IPS-11a (cell line): ENCODE data around the gene SMTNL1.

Experiments used
- H3K4me3 ChIP-seq: one replicate; pipeline ENCODE4 v1.5.1; 2013; ENCODE audit warnings: low read depth, low read length, control low read depth

SMTNL1 gene

DNA sequence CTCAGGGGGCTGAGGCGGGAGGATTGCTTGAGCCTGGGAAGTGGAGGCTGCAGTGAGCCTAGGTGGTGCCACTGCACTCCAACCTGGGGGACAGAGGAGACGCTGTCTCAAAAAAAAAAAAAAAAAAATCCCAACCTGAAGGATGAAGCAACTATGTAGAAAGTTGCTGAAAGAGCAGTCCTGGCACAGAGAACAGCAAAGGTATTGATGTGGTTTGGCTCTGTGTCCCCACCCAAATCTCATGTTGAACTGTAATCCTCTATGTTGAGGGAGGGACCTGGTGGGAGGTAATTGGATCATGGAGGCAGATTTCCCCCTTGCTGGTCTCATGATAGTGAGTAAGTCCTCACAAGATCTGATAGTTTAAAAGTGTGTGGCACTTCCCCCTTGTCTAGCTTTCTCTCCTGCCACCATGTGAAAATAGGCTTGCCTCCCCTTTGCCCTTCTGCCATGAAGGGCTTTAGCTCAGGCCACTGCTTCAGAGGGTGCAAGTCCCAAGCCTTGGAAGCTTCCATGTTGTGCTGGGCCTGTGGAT, 49.4 kb downstream of the SMTNL1 start:
- no peak overlapping the region for H3K4me3 ChIP-seq

- H3K4me3 ChIP-seq, result no peak overlapping the region
Measured at GRCh38 chr11:57588046-57588710, 50.8 kb downstream of the SMTNL1 start.

GRCh38 chr11:57596266-57596885, 59.0 kb downstream of the SMTNL1 start:
- H3K4me3 ChIP-seq, result no peak overlapping the region

DNA sequence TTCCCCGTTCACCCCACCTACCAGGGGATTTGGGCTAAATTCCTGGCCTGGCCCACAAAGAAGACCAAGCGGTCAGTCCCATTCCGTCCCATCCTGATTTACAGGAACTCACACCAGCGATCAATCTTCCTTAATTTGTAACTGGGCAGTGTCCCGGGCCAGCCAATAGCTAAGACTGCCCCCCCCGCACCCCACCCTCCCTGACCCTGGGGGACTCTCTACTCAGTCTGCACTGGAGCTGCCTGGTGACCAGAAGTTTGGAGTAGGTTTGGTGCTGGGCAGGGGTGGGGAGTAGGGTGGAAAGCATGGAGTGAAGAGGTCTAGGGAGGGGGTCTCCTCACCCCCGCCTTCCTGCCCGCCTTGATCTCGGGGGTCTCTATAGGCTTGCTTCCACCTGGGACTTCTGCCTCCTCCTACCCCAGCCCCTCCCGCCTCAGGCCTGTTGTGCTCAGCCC, 60.1 kb downstream of the SMTNL1 start, which contains the start of gene SERPING1:
Gene SERPING1 (plus strand): TSS at position 225 of the 455 bp plus-strand sequence. CDS start 586 bp downstream, outside the sequence.
- peak within 1 kb of the TSS; percentile 38 for H3K4me3 ChIP-seq

- H3K4me3 ChIP-seq, result peak overlapping the region; percentile 38
Measured at GRCh38 chr11:57597916-57598830, 60.8 kb downstream of the SMTNL1 start.

DNA sequence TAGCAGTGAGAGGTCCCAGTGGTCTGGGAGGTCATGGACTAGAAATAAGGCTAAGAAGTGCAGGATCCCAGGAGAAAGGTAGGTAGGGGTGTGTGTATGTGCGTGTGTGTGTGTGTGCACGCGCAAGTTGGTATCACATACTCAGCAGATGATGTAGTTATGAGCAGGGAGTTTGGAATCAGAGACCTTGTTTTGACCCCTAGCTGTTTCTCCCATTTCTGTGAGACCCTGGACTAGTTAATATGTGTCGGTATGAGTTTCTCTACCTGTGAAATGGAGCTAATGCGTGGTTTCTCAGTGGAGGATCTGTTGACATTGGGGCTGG, 61.4 kb downstream of the SMTNL1 start:
- H3K4me3 ChIP-seq, result no peak overlapping the region

DNA sequence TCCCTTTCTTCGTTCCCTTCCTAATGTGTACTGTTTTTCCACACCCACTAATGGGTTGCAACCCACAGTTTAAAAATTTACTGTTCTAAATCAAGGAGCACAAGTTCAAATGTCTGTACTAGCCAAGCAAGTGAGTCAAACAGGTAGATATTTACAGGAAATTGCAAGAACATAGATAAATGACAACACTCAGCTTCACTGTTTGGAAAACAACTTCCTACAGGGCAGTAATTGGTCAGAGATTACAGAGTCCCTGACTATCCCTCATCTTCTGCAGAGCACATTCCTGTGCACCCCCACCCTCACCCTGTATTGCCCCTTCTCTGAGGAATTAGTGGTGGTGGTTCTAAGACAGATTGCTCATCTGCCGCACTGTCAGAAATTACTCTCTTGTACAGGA, 62.0 kb downstream of the SMTNL1 start:
- no peak overlapping the region for H3K4me3 ChIP-seq
